ENCODE data around the gene TEAD4.

TEAD4 gene

GRCh38 chr12:2997989-2998670 is 38.9 kb downstream of the TEAD4 start:
- H3K27me3 ChIP-seq (ENCODE audit: control insufficient read depth in 1 of 2, insufficient read depth in 2 of 2, low read length in 2 of 2), result no peaks in the 10 kb centered on the region
- H3K4me3 ChIP-seq (ENCODE audit: low read depth in 1 of 2, low read length in 2 of 2), result no peak overlapping the region
- no peaks in the 10 kb centered on the region for H3K36me3 ChIP-seq (ENCODE audit: control insufficient read depth in 1 of 2, insufficient read depth in 2 of 2, low read length in 2 of 2)
- no peaks in the 10 kb centered on the region for H3K4me1 ChIP-seq (ENCODE audit: control insufficient read depth in 1 of 2, insufficient read depth in 2 of 2, low read length in 2 of 2)
- H3K9me3 ChIP-seq (ENCODE audit: control insufficient read depth in 1 of 2, low read length in 2 of 2), result no peaks in the 10 kb centered on the region
- no peak overlapping the region for H3K9ac ChIP-seq (ENCODE audit: low read depth in 1 of 2, low read length in 2 of 2)
- no peak overlapping the region for H3K27ac ChIP-seq (ENCODE audit: low read depth, low read length)

- Histone ChIP-seq H3K36me3 (ENCODE audit: control insufficient read depth in 1 of 2, insufficient read depth in 2 of 2, low read length in 2 of 2) (no peaks in the 10 kb centered on the region), H3K4me1 (ENCODE audit: control insufficient read depth in 1 of 2, insufficient read depth in 2 of 2, low read length in 2 of 2) (no peaks in the 10 kb centered on the region), H3K4me3 (ENCODE audit: low read depth in 1 of 2, low read length in 2 of 2) (no peak overlapping the region), H3K9me3 (ENCODE audit: control insufficient read depth in 1 of 2, low read length in 2 of 2) (no peaks in the 10 kb centered on the region), H3K9ac (ENCODE audit: low read depth in 1 of 2, low read length in 2 of 2) (no peak overlapping the region), H3K27me3 (ENCODE audit: control insufficient read depth in 1 of 2, insufficient read depth in 2 of 2, low read length in 2 of 2) (no peaks in the 10 kb centered on the region), H3K27ac (ENCODE audit: low read depth, low read length) (no peak overlapping the region)
Observed at GRCh38 chr12:2998789-2999264, 39.6 kb downstream of the TEAD4 start.

- peaks cover 0 to 3% of the 10 kb centered on the region in 2 donors for H3K36me3 ChIP-seq (ENCODE audit: control insufficient read depth in 1 of 2, insufficient read depth in 2 of 2, low read length in 2 of 2)
- no peak overlapping the region for H3K9ac ChIP-seq (ENCODE audit: low read depth in 1 of 2, low read length in 2 of 2)
- H3K4me3 ChIP-seq (ENCODE audit: low read depth in 1 of 2, low read length in 2 of 2), result no peak overlapping the region
- no peaks in the 10 kb centered on the region for H3K27me3 ChIP-seq (ENCODE audit: control insufficient read depth in 1 of 2, insufficient read depth in 2 of 2, low read length in 2 of 2)
- no peaks in the 10 kb centered on the region for H3K4me1 ChIP-seq (ENCODE audit: control insufficient read depth in 1 of 2, insufficient read depth in 2 of 2, low read length in 2 of 2)
- H3K27ac ChIP-seq (ENCODE audit: low read depth, low read length), result no peak overlapping the region
- no peaks in the 10 kb centered on the region for H3K9me3 ChIP-seq (ENCODE audit: control insufficient read depth in 1 of 2, low read length in 2 of 2)
Observed at GRCh38 chr12:2999265-2999841, 40.2 kb downstream of the TEAD4 start.

- H3K9me3 ChIP-seq (ENCODE audit: control insufficient read depth in 1 of 2, low read length in 2 of 2), result no peaks in the 10 kb centered on the region
- H3K27ac ChIP-seq (ENCODE audit: low read depth, low read length), result no peak overlapping the region
- no peaks in the 10 kb centered on the region for H3K4me1 ChIP-seq (ENCODE audit: control insufficient read depth in 1 of 2, insufficient read depth in 2 of 2, low read length in 2 of 2)
- H3K9ac ChIP-seq (ENCODE audit: low read depth in 1 of 2, low read length in 2 of 2), result no peak overlapping the region
- no peaks in the 10 kb centered on the region for H3K27me3 ChIP-seq (ENCODE audit: control insufficient read depth in 1 of 2, insufficient read depth in 2 of 2, low read length in 2 of 2)
- H3K36me3 ChIP-seq (ENCODE audit: control insufficient read depth in 1 of 2, insufficient read depth in 2 of 2, low read length in 2 of 2), result peaks cover 0 to 6% of the 10 kb centered on the region in 2 donors
- H3K4me3 ChIP-seq (ENCODE audit: low read depth in 1 of 2, low read length in 2 of 2), result no peak overlapping the region
Observed at GRCh38 chr12:3000548-3001275, 41.5 kb downstream of the TEAD4 start.

- no peaks in the 10 kb centered on the region for H3K27me3 ChIP-seq (ENCODE audit: control insufficient read depth in 1 of 2, insufficient read depth in 2 of 2, low read length in 2 of 2)
- no peaks in the 10 kb centered on the region for H3K9me3 ChIP-seq (ENCODE audit: control insufficient read depth in 1 of 2, low read length in 2 of 2)
- no peak overlapping the region for H3K9ac ChIP-seq (ENCODE audit: low read depth in 1 of 2, low read length in 2 of 2)
- H3K4me1 ChIP-seq (ENCODE audit: control insufficient read depth in 1 of 2, insufficient read depth in 2 of 2, low read length in 2 of 2), result no peaks in the 10 kb centered on the region
- no peak overlapping the region for H3K4me3 ChIP-seq (ENCODE audit: low read depth in 1 of 2, low read length in 2 of 2)
- H3K36me3 ChIP-seq (ENCODE audit: control insufficient read depth in 1 of 2, insufficient read depth in 2 of 2, low read length in 2 of 2), result peaks cover 0 to 6% of the 10 kb centered on the region in 2 donors
- H3K27ac ChIP-seq (ENCODE audit: low read depth, low read length), result no peak overlapping the region
Observed at GRCh38 chr12:3002646-3003045, 43.4 kb downstream of the TEAD4 start.

GRCh38 chr12:3003357-3003992 is 44.3 kb downstream of the TEAD4 start:
- peaks cover 0 to 6% of the 10 kb centered on the region in 2 donors for H3K36me3 ChIP-seq (ENCODE audit: control insufficient read depth in 1 of 2, insufficient read depth in 2 of 2, low read length in 2 of 2)
- no peaks in the 10 kb centered on the region for H3K4me1 ChIP-seq (ENCODE audit: control insufficient read depth in 1 of 2, insufficient read depth in 2 of 2, low read length in 2 of 2)
- no peaks in the 10 kb centered on the region for H3K9me3 ChIP-seq (ENCODE audit: control insufficient read depth in 1 of 2, low read length in 2 of 2)

GRCh38 chr12:3004655-3005565 is 45.7 kb downstream of the TEAD4 start:
- Histone ChIP-seq H3K9me3 (ENCODE audit: control insufficient read depth in 1 of 2, low read length in 2 of 2) (no peaks in the 10 kb centered on the region), H3K9ac (ENCODE audit: low read depth in 1 of 2, low read length in 2 of 2) (no peak overlapping the region), H3K4me1 (ENCODE audit: control insufficient read depth in 1 of 2, insufficient read depth in 2 of 2, low read length in 2 of 2) (no peaks in the 10 kb centered on the region), H3K27ac (ENCODE audit: low read depth, low read length) (no peak overlapping the region), H3K36me3 (ENCODE audit: control insufficient read depth in 1 of 2, insufficient read depth in 2 of 2, low read length in 2 of 2) (peaks cover 0 to 6% of the 10 kb centered on the region in 2 donors), H3K4me3 (ENCODE audit: low read depth in 1 of 2, low read length in 2 of 2) (no peak overlapping the region), H3K27me3 (ENCODE audit: control insufficient read depth in 1 of 2, insufficient read depth in 2 of 2, low read length in 2 of 2) (no peaks in the 10 kb centered on the region)

More at GRCh38 chr12:3003357-3003992, 44.3 kb downstream of the TEAD4 start:
- Histone ChIP-seq H3K9ac (ENCODE audit: low read depth in 1 of 2, low read length in 2 of 2) (no peak overlapping the region), H3K27ac (ENCODE audit: low read depth, low read length) (no peak overlapping the region), H3K27me3 (ENCODE audit: control insufficient read depth in 1 of 2, insufficient read depth in 2 of 2, low read length in 2 of 2) (no peaks in the 10 kb centered on the region), H3K4me3 (ENCODE audit: low read depth in 1 of 2, low read length in 2 of 2) (no peak overlapping the region)

- Histone ChIP-seq H3K27me3 (ENCODE audit: control insufficient read depth in 1 of 2, insufficient read depth in 2 of 2, low read length in 2 of 2) (no peaks in the 10 kb centered on the region), H3K27ac (ENCODE audit: low read depth, low read length) (no peak overlapping the region), H3K9ac (ENCODE audit: low read depth in 1 of 2, low read length in 2 of 2) (no peak overlapping the region), H3K4me3 (ENCODE audit: low read depth in 1 of 2, low read length in 2 of 2) (no peak overlapping the region), H3K9me3 (ENCODE audit: control insufficient read depth in 1 of 2, low read length in 2 of 2) (no peaks in the 10 kb centered on the region), H3K4me1 (ENCODE audit: control insufficient read depth in 1 of 2, insufficient read depth in 2 of 2, low read length in 2 of 2) (no peaks in the 10 kb centered on the region), H3K36me3 (ENCODE audit: control insufficient read depth in 1 of 2, insufficient read depth in 2 of 2, low read length in 2 of 2) (peaks cover 0 to 6% of the 10 kb centered on the region in 2 donors)
Observed at GRCh38 chr12:3005736-3006135, 46.5 kb downstream of the TEAD4 start.

- Histone ChIP-seq H3K27ac (ENCODE audit: low read depth, low read length) (no peak overlapping the region), H3K4me1 (ENCODE audit: control insufficient read depth in 1 of 2, insufficient read depth in 2 of 2, low read length in 2 of 2) (no peaks in the 10 kb centered on the region), H3K27me3 (ENCODE audit: control insufficient read depth in 1 of 2, insufficient read depth in 2 of 2, low read length in 2 of 2) (no peaks in the 10 kb centered on the region), H3K9me3 (ENCODE audit: control insufficient read depth in 1 of 2, low read length in 2 of 2) (no peaks in the 10 kb centered on the region), H3K9ac (ENCODE audit: low read depth in 1 of 2, low read length in 2 of 2) (no peak overlapping the region), H3K4me3 (ENCODE audit: low read depth in 1 of 2, low read length in 2 of 2) (no peak overlapping the region), H3K36me3 (ENCODE audit: control insufficient read depth in 1 of 2, insufficient read depth in 2 of 2, low read length in 2 of 2) (no peaks in the 10 kb centered on the region)
Observed at GRCh38 chr12:3009780-3010179, 50.6 kb downstream of the TEAD4 start.
